Measurements from ENCODE around the gene IL1RAP. TPM values are rescaled to one million over a fixed set of nuclear protein-coding genes. Genes with fewer than 3 reads are reported as not detected.

The IL1RAP gene
- total and polyA plus RNA-seq, 2 experiments from 2014 or later: 3.2 to 8.9 TPM

DNA sequence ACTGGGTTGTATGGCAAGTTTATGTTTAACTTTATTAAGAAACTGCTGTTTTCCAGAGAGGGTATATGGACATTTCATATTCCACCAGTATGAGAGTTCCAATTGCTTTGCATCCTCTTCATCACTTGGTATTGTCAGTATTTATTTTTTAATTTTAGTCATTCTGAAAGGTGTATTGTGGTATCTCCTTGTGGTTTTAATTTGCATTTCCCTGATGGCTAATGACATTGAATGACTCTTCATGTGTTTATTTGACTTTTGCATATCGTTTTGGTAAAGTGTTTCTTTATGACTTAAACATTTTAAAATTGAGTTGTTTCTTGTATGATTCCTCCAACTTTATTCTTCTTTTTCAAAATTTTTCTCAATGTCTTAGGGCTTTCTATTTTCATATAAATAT, 44.4 kb downstream of the IL1RAP start:
- H3K9me3 ChIP-seq (ENCODE audit: low read depth): no peaks in the 10 kb centered on the region
- H3K4me1 ChIP-seq (ENCODE audit: low read depth): peaks cover 25% of the 10 kb centered on the region
- H3K27me3 ChIP-seq: no peaks in the 10 kb centered on the region
- no peak overlapping the region for H3K27ac ChIP-seq
- H3K4me3 ChIP-seq: no peak overlapping the region
- no peaks in the 10 kb centered on the region for H3K36me3 ChIP-seq
- TF ChIP-seq, protein P1, sequence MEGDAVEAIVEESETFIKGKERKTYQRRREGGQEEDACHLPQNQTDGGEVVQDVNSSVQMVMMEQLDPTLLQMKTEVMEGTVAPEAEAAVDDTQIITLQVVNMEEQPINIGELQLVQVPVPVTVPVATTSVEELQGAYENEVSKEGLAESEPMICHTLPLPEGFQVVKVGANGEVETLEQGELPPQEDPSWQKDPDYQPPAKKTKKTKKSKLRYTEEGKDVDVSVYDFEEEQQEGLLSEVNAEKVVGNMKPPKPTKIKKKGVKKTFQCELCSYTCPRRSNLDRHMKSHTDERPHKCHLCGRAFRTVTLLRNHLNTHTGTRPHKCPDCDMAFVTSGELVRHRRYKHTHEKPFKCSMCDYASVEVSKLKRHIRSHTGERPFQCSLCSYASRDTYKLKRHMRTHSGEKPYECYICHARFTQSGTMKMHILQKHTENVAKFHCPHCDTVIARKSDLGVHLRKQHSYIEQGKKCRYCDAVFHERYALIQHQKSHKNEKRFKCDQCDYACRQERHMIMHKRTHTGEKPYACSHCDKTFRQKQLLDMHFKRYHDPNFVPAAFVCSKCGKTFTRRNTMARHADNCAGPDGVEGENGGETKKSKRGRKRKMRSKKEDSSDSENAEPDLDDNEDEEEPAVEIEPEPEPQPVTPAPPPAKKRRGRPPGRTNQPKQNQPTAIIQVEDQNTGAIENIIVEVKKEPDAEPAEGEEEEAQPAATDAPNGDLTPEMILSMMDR (IDR thresholded peaks at IDR 0.05; ENCODE audit: low read depth, low read length): no peak
- DNase-seq (ENCODE audit: low read depth in 1 of 2, low spot score in 1 of 2): no peak

DNA sequence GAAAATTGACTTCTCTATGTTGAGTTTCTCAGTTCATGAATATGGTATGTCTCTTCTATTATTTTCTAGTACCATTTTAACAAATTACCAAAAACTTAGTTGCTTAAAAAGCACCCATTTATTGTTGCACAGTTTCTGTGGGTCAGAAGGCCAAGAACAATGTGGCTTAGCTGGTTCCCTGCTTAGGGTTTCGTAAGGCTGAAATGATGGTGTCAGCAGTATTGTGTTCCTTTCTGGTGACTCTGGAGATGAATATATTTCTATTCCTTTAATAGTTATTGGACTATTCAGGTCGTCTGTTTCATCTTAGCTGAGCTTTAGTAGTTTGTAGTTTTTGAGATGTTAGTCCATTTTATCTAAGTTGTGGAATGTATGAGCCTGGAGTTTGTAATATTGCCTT, 44.9 kb downstream of the IL1RAP start:
- Histone ChIP-seq H3K27ac (no peak overlapping the region), H3K36me3 (no peaks in the 10 kb centered on the region), H3K27me3 (no peaks in the 10 kb centered on the region), H3K4me3 (no peak overlapping the region), H3K9me3 (ENCODE audit: low read depth) (no peaks in the 10 kb centered on the region), H3K4me1 (ENCODE audit: low read depth) (peaks cover 29% of the 10 kb centered on the region)
- DNase-seq (ENCODE audit: low read depth in 1 of 2, low spot score in 1 of 2): no peak
- TF ChIP-seq, protein P1 (IDR thresholded peaks at IDR 0.05; ENCODE audit: low read depth, low read length): no peak

DNA sequence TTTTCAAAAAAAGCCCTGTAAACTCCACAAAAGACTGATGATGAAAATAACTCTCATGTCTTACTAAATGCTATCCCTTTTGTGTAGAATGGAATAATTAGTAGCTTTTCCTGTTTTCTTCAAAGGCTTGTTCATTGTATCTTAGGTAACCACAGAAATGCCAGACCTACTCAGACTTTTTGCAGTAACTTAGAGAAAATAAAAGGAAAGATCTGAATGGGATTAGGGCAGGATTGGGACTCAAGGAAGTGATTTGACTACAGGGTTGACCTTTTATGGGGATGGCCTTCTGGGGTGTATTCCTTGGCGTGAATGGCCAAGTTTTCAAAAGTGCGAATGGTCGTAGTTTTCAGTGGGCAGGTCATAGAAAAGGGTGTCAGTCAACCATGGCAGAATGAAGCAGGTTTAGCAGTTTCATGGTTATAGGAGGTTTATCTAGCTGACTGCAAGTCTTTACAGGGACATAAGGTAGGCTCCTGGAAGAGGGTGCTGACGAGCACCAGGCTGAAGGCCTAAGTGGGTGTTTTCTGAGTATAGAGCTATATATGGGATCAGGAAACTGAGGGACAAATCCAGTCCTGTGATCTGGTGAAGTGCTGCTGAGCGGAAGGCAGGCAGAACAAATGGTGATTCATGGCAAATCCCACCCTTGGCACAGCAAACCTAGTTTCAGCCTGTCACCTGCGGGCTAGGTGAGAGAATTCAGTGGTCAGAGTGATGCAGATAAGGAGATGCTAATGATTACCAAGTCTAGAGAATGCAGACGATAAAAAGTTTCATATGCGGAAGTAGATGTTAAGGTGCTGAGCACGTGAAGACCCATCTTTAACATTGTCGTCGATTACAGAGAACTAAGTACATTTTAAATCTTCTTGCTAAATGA, 46.4 kb downstream of the IL1RAP start:
- Histone ChIP-seq H3K4me3 (no peak overlapping the region), H3K27ac (peak overlapping the region; percentile 53), H3K9me3 (ENCODE audit: low read depth) (no peaks in the 10 kb centered on the region), H3K4me1 (ENCODE audit: low read depth) (peaks cover 29% of the 10 kb centered on the region), H3K27me3 (no peaks in the 10 kb centered on the region), H3K36me3 (no peaks in the 10 kb centered on the region)
- DNase-seq (ENCODE audit: low read depth in 1 of 2, low spot score in 1 of 2): peak in 1 of 2 donors; percentile 17
- TF ChIP-seq, protein P1 (IDR thresholded peaks at IDR 0.05; ENCODE audit: low read depth, low read length): no peak

DNA sequence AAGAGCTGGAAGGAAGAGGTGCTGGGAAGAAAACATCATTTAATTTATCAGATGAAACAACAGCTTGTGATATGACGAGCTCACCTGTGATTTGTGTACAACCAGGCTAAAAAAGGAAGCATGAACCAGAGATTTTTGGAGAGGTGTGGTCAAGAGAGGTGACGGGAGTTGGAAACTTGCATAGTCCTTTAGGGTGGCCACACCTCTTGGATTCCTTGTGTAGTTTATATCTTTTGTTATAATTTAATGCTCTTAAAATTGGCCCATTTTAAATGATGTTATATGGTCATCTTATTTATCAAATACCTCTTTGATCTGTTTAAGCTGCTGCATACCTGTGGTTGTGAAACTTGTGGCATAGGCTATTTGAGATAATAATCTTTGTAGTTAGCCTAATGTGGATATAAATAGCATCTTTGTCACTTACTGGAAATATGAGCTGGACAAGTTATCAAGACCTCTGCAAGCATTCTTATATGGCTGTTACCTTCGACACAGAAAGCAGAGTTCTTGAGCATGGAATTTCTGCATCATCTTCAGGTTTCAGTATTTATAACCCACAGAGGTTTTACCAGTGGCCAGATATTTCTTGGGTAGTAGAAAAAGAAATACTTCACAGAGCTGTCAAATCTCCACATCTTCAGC, 49.1 kb downstream of the IL1RAP start:
- no peaks in the 10 kb centered on the region for H3K27me3 ChIP-seq
- H3K36me3 ChIP-seq: no peaks in the 10 kb centered on the region
- H3K4me3 ChIP-seq: no peak overlapping the region
- H3K27ac ChIP-seq: no peak overlapping the region
- TF ChIP-seq, protein P1 (IDR thresholded peaks at IDR 0.05; ENCODE audit: low read depth, low read length): no peak
- DNase-seq (ENCODE audit: low read depth in 1 of 2, low spot score in 1 of 2): peak in 1 of 2 donors; percentile 28
- no peaks in the 10 kb centered on the region for H3K9me3 ChIP-seq (ENCODE audit: low read depth)
- H3K4me1 ChIP-seq (ENCODE audit: low read depth): peaks cover 29% of the 10 kb centered on the region

DNA sequence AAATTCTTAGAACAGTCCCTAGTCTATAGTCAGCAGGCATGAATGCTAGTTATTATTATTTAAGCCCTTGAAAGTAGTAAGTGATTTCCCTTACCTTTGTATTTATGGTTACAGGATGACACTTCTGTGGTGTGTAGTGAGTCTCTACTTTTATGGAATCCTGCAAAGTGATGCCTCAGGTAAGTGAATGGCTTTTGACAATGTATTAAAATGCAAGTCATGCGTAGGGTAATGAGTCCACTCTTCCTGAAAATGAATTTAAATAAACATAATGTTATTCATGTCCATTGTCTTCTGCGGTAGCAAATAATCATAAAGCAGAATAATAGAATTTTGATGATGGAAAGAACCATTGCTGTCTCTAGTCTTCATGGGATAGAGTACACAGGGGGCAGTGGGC, 50.3 kb downstream of the IL1RAP start:
- H3K27ac ChIP-seq: no peak overlapping the region
- H3K36me3 ChIP-seq: no peaks in the 10 kb centered on the region
- no peaks in the 10 kb centered on the region for H3K27me3 ChIP-seq
- TF ChIP-seq, protein P1 (IDR thresholded peaks at IDR 0.05; ENCODE audit: low read depth, low read length): no peak
- H3K4me3 ChIP-seq: no peak overlapping the region
- peaks cover 29% of the 10 kb centered on the region for H3K4me1 ChIP-seq (ENCODE audit: low read depth)
- no peaks in the 10 kb centered on the region for H3K9me3 ChIP-seq (ENCODE audit: low read depth)
- no peak for DNase-seq (ENCODE audit: low read depth in 1 of 2, low spot score in 1 of 2)

Data from cardiac muscle cell (in vitro differentiated cells and primary cell).